ENCODE results near the gene TUBB2B.

DNA sequence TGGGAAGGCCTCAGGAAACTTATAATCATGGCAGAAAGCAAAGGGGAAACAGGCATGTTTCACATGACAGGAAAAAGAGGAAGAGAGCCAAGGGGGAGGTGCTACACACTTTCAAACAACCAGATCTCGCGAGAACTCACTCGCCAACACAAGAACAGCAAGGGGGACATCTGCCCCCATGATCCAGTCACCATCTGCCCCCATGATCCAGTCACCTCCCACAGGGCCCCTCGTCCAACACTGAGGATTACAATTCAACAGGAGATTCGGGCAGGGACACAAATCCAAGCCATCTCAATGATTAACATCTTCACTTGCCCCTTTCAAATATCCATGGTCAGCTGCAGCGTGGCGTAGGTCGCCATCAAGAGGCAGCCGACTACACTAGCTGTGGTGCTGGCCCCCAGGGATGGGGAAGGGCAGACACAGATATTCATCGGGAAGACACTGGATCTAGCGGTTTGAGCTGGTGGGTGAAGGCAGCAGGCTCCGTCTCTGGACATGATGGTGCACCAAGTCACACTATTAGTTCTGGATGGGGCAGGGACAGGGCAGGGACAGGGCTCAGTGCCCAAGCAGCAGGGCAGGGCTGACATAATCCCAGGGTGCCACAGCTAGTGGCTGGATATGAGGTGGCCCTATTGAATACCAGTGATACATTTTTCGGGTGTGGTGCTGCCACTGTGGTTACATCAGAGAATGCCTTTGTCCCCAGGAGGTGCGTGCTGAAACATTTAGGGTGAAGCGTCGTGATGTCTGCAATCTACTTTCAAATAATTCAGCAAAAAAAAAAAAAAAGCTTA lies 31.6 kb downstream of the TUBB2B start:
- TF ChIP-seq, protein P1, sequence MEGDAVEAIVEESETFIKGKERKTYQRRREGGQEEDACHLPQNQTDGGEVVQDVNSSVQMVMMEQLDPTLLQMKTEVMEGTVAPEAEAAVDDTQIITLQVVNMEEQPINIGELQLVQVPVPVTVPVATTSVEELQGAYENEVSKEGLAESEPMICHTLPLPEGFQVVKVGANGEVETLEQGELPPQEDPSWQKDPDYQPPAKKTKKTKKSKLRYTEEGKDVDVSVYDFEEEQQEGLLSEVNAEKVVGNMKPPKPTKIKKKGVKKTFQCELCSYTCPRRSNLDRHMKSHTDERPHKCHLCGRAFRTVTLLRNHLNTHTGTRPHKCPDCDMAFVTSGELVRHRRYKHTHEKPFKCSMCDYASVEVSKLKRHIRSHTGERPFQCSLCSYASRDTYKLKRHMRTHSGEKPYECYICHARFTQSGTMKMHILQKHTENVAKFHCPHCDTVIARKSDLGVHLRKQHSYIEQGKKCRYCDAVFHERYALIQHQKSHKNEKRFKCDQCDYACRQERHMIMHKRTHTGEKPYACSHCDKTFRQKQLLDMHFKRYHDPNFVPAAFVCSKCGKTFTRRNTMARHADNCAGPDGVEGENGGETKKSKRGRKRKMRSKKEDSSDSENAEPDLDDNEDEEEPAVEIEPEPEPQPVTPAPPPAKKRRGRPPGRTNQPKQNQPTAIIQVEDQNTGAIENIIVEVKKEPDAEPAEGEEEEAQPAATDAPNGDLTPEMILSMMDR (IDR thresholded peaks at IDR 0.05 in 8 of 11, conservative IDR thresholded peaks at IDR 0.05 in 3 of 11), result no peak
- TF ChIP-seq POLR2AphosphoS5 (IDR thresholded peaks at IDR 0.05), result no peak

Measured in spleen (tissue), 7 donors.